ENCODE data around the gene METAP1D.

DNA sequence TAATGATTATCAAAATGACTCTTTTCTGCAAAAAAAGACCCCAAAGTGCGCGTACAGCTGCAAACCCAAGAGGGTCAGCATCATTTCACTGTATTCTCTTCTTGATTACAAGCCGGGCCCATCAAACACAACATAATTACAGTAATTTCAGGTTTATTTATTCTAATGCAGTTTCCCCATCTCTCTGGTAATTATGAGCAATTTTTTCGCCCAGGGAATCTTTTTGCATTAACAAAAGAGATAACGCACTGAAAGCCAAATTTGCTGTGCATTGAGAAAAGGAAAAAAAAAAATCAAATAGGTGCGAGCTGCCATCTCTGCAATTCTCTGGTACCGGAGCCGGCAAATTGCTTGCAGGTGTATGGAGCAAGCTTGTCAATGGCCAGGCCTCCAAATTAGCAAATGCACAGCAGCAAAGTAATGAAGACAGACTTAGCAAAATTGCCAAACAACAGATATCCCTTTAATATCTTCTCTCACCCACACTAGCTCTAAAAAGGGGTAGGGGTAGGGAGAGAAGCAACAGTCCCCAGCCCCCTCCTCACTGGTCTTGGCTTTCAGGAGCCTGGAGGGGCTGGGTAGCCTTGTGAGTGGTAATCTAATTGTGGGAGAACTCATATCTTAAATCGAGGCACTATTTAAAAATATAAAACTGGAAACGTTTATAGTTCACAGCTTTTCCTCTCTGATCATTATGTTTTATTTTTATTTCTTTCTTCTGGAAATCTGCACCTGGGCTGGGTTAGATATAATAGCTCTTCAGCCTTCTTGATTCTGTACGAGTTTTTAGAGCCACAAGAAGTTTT, 92.2 kb downstream of the METAP1D start:
- TF ChIP-seq POLR2A (IDR thresholded peaks at IDR 0.05) (no peak), POLR2AphosphoS5 (IDR thresholded peaks at IDR 0.05) (no peak)
- TF ChIP-seq, protein P1, sequence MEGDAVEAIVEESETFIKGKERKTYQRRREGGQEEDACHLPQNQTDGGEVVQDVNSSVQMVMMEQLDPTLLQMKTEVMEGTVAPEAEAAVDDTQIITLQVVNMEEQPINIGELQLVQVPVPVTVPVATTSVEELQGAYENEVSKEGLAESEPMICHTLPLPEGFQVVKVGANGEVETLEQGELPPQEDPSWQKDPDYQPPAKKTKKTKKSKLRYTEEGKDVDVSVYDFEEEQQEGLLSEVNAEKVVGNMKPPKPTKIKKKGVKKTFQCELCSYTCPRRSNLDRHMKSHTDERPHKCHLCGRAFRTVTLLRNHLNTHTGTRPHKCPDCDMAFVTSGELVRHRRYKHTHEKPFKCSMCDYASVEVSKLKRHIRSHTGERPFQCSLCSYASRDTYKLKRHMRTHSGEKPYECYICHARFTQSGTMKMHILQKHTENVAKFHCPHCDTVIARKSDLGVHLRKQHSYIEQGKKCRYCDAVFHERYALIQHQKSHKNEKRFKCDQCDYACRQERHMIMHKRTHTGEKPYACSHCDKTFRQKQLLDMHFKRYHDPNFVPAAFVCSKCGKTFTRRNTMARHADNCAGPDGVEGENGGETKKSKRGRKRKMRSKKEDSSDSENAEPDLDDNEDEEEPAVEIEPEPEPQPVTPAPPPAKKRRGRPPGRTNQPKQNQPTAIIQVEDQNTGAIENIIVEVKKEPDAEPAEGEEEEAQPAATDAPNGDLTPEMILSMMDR (IDR thresholded peaks at IDR 0.05), result no peak

Measured in prostate gland (tissue), 2 donors.